Measurements from ENCODE around the gene FOXO1.

The FOXO1 gene

DNA sequence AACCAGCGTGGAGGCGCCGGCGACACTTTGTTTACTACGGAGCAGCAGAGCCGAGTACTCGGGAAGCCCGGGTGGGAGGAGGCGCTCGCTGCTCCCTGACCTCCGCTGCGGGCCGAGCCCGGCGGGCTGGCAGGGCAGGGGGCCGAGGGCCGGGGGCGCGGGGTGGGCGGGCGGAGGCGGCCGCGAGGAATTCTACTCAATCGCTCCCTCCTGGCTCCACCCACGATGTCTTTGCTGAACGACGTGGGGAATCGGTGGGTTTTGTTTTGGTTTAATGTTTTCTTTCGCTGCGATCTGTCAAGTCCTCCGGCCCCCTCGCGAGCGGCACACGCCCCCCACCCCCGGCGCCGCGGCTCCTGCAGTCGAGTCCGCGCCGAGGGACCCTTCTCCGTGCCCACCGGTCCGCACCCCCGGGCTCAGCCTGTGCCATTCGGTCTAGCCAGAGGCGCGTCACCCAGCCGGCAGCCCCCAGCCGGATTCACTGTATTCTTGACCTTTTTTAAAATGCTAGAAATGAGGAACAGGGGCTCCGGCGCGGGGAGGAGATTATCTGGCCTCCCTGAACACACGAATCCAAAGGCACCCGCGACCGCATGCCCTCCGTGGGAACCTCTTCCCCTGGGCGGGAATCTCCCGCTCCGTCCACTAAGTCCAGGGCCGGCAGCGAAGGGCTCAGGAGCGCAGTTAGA lies 636 bp upstream of the FOXO1 start:
- H3K4me3 ChIP-seq (ENCODE audit: low read length), result peak overlapping the region; percentile 65
- TF ChIP-seq, protein P1, sequence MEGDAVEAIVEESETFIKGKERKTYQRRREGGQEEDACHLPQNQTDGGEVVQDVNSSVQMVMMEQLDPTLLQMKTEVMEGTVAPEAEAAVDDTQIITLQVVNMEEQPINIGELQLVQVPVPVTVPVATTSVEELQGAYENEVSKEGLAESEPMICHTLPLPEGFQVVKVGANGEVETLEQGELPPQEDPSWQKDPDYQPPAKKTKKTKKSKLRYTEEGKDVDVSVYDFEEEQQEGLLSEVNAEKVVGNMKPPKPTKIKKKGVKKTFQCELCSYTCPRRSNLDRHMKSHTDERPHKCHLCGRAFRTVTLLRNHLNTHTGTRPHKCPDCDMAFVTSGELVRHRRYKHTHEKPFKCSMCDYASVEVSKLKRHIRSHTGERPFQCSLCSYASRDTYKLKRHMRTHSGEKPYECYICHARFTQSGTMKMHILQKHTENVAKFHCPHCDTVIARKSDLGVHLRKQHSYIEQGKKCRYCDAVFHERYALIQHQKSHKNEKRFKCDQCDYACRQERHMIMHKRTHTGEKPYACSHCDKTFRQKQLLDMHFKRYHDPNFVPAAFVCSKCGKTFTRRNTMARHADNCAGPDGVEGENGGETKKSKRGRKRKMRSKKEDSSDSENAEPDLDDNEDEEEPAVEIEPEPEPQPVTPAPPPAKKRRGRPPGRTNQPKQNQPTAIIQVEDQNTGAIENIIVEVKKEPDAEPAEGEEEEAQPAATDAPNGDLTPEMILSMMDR (IDR thresholded peaks at IDR 0.05; ENCODE audit: insufficient read depth, low read depth, low read length, missing control alignments), result no peak
- no peak for DNase-seq (ENCODE audit: low read depth)

DNA sequence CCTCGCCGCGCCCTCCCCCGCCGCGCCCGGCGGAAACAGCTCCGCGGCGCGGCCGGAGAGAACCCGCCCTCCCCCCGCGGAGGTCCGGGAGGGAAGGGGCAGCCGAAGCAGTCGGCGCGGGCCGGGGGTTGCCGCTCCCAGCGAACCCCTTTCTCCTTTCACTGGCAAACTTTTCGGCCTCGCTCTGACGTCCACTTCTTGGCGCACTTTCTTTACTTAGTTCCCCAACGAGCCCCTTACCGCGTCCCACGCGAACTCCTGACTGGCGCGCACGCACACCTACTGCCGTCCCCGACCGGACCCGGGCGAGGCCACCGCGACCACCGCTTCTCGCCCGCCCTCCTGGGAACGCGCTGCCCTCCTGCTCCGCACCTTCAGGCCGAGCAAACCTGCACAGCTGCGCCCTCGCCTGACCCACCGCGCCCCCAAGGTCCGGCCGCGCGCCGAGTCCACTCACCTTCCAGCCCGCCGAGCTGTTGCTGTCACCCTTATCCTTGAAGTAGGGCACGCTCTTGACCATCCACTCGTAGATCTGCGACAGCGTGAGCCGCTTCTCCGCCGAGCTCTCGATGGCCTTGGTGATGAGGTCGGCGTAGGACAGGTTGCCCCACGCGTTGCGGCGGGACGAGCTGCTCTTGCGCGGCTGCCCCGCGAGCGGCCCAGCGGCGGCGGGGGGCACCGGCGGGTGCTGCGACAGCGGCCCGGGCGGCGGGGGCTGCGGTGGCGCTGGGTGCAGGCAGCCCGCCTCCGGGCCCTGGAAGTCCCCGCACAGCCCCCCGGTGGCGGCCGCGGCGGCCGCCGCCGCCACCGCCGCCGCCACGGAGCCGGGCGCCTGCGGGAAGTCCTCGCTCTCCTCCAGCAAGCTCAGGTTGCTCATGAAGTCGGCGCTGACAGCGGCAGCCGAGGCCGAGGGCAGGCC lies 1.1 kb downstream of the FOXO1 start:
- H3K4me3 ChIP-seq (ENCODE audit: low read length), result peak overlapping the region; percentile 73
- TF ChIP-seq, protein P1 (IDR thresholded peaks at IDR 0.05; ENCODE audit: insufficient read depth, low read depth, low read length, missing control alignments), result no peak
- DNase-seq (ENCODE audit: low read depth), result peak; percentile 44

DNA sequence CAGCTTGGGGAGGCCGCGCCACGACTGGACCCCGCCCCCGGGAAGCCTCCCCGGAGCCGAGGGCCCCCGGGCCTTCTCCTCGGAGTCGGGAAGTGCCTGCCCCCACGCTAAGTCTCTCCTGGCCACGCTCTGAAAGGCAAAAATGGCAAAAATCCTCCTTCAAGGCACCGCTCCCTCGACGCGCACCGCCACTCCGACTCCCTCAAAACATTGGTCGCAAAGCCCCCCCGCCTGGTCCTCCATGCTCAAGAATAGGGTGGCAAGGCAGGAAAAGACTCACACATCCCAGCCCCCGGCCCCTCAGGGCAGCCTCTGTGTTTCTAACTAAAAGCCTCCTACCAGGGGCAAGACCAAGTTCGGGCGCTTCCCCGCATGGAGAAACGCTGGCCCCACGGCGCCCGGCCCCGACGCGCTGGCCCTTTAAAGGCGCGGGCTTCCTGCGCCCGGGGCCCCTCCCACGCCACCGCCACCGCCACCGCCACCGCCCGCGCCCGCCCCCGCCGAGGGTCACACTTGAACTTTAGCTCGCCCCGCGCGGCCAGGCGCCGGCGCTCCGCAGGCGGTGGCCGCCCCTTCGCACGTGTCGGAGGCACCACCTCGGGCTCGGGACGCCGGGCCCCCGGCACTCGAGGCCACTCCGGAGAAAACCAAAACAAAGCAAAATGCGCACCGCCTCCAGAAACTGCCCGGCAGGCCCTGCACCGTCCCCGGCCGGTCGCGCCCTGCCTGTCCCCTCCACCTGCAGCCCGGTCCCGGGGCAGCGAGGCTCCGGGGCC lies 1.9 kb downstream of the FOXO1 start:
- TF ChIP-seq, protein P1 (IDR thresholded peaks at IDR 0.05; ENCODE audit: insufficient read depth, low read depth, low read length, missing control alignments), result no peak
- peak overlapping the region; percentile 73 for H3K4me3 ChIP-seq (ENCODE audit: low read length)
- peak; percentile 57 for DNase-seq (ENCODE audit: low read depth)

DNA sequence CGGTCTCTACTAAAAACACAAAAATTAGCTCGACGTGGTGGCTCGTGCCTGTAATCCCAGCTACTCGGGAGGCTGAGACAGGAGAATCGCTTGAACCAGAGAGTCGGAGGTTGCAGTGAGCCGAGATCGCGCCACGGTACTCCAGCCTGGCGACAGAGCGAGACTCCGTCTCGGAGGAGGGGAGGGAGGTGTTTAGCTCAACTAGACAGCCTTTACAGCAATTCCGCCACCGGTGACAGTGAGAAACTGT lies 2.4 kb downstream of the FOXO1 start:
- DNase-seq (ENCODE audit: low read depth), result peak; percentile 58
- H3K4me3 ChIP-seq (ENCODE audit: low read length), result peak overlapping the region; percentile 73

DNA sequence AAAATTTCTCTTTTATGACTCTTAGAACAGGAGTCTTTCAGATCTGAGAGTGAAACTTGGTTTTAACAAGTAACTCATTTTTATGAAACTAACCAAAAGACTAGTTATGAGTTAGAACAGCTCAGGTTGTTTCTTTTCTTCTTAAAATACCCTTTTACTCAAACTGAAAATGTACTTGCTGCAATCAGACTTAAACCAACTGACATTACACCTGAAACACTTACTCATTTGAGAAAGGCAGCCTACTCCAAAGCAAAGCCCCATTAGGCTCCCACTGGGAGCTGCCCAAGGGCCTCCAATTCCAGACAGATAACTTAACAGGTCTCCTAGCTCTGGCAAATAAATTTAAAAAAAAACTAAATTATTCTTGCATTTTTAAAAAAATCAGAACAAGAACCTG lies 3.6 kb downstream of the FOXO1 start:
- peak; percentile 21 for DNase-seq (ENCODE audit: low read depth)
- peak overlapping the region; percentile 73 for H3K4me3 ChIP-seq (ENCODE audit: low read length)

DNA sequence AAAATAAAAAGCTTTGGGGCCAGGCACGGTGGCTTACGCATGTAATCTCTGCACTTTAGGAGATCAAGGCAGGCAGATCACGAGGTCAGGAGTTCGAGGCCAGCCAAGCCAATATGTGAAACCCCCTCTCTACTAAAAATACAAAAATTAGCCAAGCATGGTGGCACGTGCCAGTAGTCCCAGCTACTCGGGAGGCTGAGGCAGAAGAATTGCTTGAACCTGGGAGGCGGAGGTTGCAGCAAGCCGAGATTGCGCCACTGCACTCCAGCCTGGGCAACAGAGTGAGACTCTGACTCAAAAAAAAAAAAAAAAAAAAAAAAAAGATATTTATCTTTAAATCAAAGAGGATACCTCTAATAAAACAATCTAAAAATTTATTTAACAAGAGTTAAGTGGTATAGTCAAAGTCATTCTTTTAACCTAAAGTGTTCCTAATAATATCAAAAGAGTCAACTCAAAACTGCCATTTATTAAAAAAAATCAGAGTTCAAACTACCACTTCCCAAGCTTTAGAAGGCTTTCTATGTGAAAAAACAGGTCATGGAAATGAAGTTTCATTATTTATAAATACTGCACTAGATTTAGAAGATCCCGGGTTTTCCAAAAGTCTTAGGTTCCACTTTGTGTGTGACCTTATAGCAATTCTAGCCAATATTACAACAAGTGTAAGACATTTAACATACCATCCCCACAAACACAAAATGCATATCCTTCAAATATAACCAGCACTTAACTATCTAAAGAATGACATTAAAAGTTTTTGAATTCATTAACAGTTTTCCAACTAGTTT lies 4.4 kb downstream of the FOXO1 start:
- no peak for DNase-seq (ENCODE audit: low read depth)
- no peak overlapping the region for H3K4me3 ChIP-seq (ENCODE audit: low read length)

More for the DNA sequence above, 3.6 kb downstream of the FOXO1 start:
- TF ChIP-seq, protein P1 (IDR thresholded peaks at IDR 0.05; ENCODE audit: insufficient read depth, low read depth, low read length, missing control alignments), result no peak

More for the DNA sequence above, 4.4 kb downstream of the FOXO1 start:
- TF ChIP-seq, protein P1 (IDR thresholded peaks at IDR 0.05; ENCODE audit: insufficient read depth, low read depth, low read length, missing control alignments), result no peak
